GM04503 (cell line): ENCODE results near the gene MTCL1.

Source experiments
- DNase-seq: peaks from one replicate; pipeline ENCODE4 v3.0.0-alpha.2; 2012; ENCODE audit warnings: low read depth

MTCL1 gene

GRCh38 chr18:8793445-8794155 is 88.2 kb downstream of the MTCL1 start:
- DNase-seq, result no peak

GRCh38 chr18:8794156-8794933 is 89.0 kb downstream of the MTCL1 start:
- DNase-seq, result peak; percentile 59

- DNase-seq, result no peak
Observed at GRCh38 chr18:8794934-8795280, 89.6 kb downstream of the MTCL1 start.

GRCh38 chr18:8795586-8796325 is 90.4 kb downstream of the MTCL1 start:
- DNase-seq, result no peak

- DNase-seq, result no peak
Observed at GRCh38 chr18:8797206-8797605, 91.8 kb downstream of the MTCL1 start.

GRCh38 chr18:8799001-8799400 is 93.6 kb downstream of the MTCL1 start:
- no peak for DNase-seq

GRCh38 chr18:8799596-8800441 is 94.5 kb downstream of the MTCL1 start:
- peak; percentile 89 for DNase-seq

GRCh38 chr18:8800445-8800844 is 95.1 kb downstream of the MTCL1 start:
- peak; percentile 99 for DNase-seq

GRCh38 chr18:8800876-8801262 is 95.5 kb downstream of the MTCL1 start:
- DNase-seq, result no peak

- DNase-seq, result peak; percentile 79
Observed at GRCh38 chr18:8801263-8801901, 96.0 kb downstream of the MTCL1 start.

- no peak for DNase-seq
Observed at GRCh38 chr18:8802017-8802672, 96.8 kb downstream of the MTCL1 start.

GRCh38 chr18:8803063-8803795 is 97.9 kb downstream of the MTCL1 start:
- DNase-seq, result no peak

- DNase-seq, result no peak
Observed at GRCh38 chr18:8803957-8804356, 98.6 kb downstream of the MTCL1 start.

GRCh38 chr18:8805552-8805951 is 100.2 kb downstream of the MTCL1 start:
- no peak for DNase-seq

- DNase-seq, result no peak
Observed at GRCh38 chr18:8806100-8806797, 100.9 kb downstream of the MTCL1 start.

- DNase-seq, result no peak
Observed at GRCh38 chr18:8806798-8807487, 101.6 kb downstream of the MTCL1 start.

- no peak for DNase-seq
Observed at GRCh38 chr18:8807488-8807805, 102.1 kb downstream of the MTCL1 start.

GRCh38 chr18:8808001-8808400 is 102.6 kb downstream of the MTCL1 start:
- no peak for DNase-seq

- DNase-seq, result no peak
Observed at GRCh38 chr18:8809514-8809913, 104.2 kb downstream of the MTCL1 start.
